Erythroblast (primary cell): ENCODE measurements around the gene CUZD1.

Experiments used
- GATA1 ChIP-seq: IDR thresholded peaks from 2 replicates; pipeline ENCODE4 v1.6.1; 2011; ENCODE audit warnings: low read depth, mild to moderate bottlenecking, control low read depth, low read length, moderate library complexity
- POLR2A ChIP-seq: IDR thresholded peaks from 2 replicates; pipeline ENCODE4 v1.6.1; 2011; ENCODE audit warnings: mild to moderate bottlenecking, low read length

DNA sequence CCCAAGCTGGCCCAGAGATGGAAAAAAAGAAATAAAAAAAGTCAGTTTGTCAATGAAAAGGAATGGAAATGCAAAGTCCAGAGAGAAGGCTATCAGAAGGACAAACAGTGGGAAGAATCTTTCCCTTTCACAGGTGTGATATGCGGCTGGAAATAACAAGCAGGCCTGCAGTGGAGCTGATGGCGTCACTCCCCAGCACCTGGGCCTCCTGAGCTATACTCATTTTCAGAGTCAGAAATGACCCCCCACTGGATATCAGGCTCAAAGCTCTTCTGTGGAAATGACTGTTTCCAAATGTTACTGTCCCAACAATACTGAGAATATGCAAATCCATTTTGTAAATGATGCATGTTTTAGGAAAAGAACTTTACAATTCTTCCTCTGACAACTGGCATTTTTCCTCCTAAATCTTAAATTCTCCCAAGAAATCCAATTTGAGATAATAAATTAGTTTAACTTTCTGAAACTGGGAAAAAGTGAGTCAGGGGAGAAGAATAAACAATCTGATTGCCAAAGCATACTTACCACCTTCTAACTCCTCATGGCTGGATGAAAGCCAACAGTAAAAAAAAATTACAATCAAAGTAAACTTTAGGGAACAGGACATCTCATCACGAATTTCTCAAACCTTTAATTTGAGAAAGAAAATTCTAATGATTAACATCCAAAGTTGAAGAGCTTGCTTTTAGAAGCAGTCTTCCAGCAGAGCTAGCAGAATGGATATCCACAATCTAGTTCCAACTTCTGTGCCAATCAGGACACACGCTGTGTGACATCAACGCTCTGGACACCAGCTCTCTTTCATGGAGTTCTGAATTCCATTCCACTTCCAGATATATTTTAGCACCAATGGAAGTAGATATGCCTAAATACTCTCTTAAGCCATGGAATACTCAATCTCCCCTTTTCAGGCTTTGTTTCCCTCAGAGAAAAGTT, 5.3 kb upstream of the CUZD1 start:
- TF ChIP-seq POLR2A = no peak
- no peak for TF ChIP-seq GATA1
